ENCODE results near the gene MCOLN1. TPM values are rescaled to one million over a fixed set of nuclear protein-coding genes. Genes with fewer than 3 reads are reported as not detected.

The MCOLN1 gene
- total RNA-seq, 1 experiment from 2014 or later = 15.7 TPM

DNA sequence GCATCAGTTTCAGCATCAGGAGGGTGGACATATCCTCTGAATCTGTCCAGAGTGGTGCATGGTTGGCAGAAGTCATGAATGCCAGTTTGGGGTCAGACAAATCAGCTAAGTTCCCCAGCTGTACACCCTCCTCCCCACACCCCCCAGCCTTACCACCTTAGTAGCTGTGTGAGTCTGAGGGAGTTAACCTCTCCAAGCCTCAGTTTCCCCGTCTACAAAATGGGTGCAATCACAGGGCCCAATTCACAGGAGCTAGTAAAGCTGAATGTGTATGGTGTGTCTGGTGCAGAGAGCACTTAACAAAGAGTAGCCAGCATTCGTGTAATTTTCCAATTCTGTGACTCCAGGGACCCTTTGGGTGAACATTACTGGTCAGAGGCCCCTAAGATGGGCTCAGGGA lies 19.9 kb upstream of the MCOLN1 start:
- H3K23me2 ChIP-seq (ENCODE audit: insufficient read length, low read depth, low read length, poor library complexity, severe bottlenecking) = peaks cover 10% of the 10 kb centered on the region
- WGBS (ENCODE audit: extremely low coverage, insufficient read length, low lambda C conversion rate) = no CpG with 5 or more reads among the region's 2 CpGs
- no peak overlapping the region for H3K23ac ChIP-seq (ENCODE audit: insufficient read length, low read depth, low read length)
- H3K56ac ChIP-seq (ENCODE audit: insufficient read length, low read depth, low read length) = no peak overlapping the region
- H3K79me2 ChIP-seq (ENCODE audit: insufficient read depth, low read length) = no peaks in the 10 kb centered on the region
- no peaks in the 10 kb centered on the region for H4K20me1 ChIP-seq (ENCODE audit: control insufficient read depth, insufficient read depth, insufficient read length)
- H3K27ac ChIP-seq (ENCODE audit: insufficient read length, low read depth, low read length) = no peak overlapping the region
- no peak overlapping the region for H2BK12ac ChIP-seq (ENCODE audit: insufficient read length, low read depth, low read length)
- DNase-seq = no peak
- H2BK20ac ChIP-seq (ENCODE audit: low read depth, low read length, poor library complexity, severe bottlenecking) = no peak overlapping the region
- Mint-ChIP-seq H3K36me3 (ENCODE audit: insufficient read depth in 1 of 3, low read depth in 3 of 3) (no peaks in the 10 kb centered on the region), H3K9me3 (peaks cover 0 to 3% of the 10 kb centered on the region in 2 experiments; a peak in 1 of 5 replicates), H3K27ac (no peak overlapping the region), H3K4me3 (no peak overlapping the region), H3K4me1 (peaks cover 11 to 20% of the 10 kb centered on the region in 2 experiments), H3K27me3 (ENCODE audit: low read depth) (peaks cover 64% of the 10 kb centered on the region)
- H2BK5ac ChIP-seq (ENCODE audit: insufficient read length, low read length) = no peak overlapping the region
- no peak overlapping the region for H4K91ac ChIP-seq (ENCODE audit: insufficient read length, low read depth, low read length)
- H3K27me3 ChIP-seq (ENCODE audit: insufficient read depth, low read length) = peaks cover 3% of the 10 kb centered on the region; the same call in 1 of the 2 replicates
- no peak overlapping the region for H4K8ac ChIP-seq (replicated peaks; ENCODE audit: insufficient read length, low read depth, low read length)
- TF ChIP-seq, protein P1, sequence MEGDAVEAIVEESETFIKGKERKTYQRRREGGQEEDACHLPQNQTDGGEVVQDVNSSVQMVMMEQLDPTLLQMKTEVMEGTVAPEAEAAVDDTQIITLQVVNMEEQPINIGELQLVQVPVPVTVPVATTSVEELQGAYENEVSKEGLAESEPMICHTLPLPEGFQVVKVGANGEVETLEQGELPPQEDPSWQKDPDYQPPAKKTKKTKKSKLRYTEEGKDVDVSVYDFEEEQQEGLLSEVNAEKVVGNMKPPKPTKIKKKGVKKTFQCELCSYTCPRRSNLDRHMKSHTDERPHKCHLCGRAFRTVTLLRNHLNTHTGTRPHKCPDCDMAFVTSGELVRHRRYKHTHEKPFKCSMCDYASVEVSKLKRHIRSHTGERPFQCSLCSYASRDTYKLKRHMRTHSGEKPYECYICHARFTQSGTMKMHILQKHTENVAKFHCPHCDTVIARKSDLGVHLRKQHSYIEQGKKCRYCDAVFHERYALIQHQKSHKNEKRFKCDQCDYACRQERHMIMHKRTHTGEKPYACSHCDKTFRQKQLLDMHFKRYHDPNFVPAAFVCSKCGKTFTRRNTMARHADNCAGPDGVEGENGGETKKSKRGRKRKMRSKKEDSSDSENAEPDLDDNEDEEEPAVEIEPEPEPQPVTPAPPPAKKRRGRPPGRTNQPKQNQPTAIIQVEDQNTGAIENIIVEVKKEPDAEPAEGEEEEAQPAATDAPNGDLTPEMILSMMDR (conservative IDR thresholded peaks at IDR 0.05) = no peak
- H3K4me2 ChIP-seq (ENCODE audit: insufficient read depth, insufficient read length, low read length) = no peak overlapping the region
- H3K18ac ChIP-seq (ENCODE audit: insufficient read length, low read depth, low read length) = no peak overlapping the region
- H2AFZ ChIP-seq (ENCODE audit: low read length) = no peak overlapping the region
- H3K9me3 ChIP-seq (ENCODE audit: control insufficient read depth, low read depth, low read length) = no peaks in the 10 kb centered on the region
- no peak overlapping the region for H3K4ac ChIP-seq (ENCODE audit: low read depth, low read length)
- H3K9ac ChIP-seq (ENCODE audit: extremely low read depth, insufficient read length, low read length) = no peak overlapping the region
- H2AK5ac ChIP-seq (ENCODE audit: insufficient read length, low read length) = no peak overlapping the region
- H2BK15ac ChIP-seq (ENCODE audit: low read depth, low read length) = no peak overlapping the region
- H4K5ac ChIP-seq (ENCODE audit: insufficient read length, low read depth, low read length) = no peak overlapping the region
- H3K79me1 ChIP-seq (ENCODE audit: insufficient read depth, low read depth, low read length, poor library complexity, severe bottlenecking) = no peaks in the 10 kb centered on the region
- H3K4me1 ChIP-seq (ENCODE audit: insufficient read depth, low read length) = no peaks in the 10 kb centered on the region; the same call in 1 of the 2 replicates
- H3T11ph ChIP-seq (ENCODE audit: low read length) = no peak overlapping the region
- H3K14ac ChIP-seq (ENCODE audit: insufficient read depth, low read length) = no peak overlapping the region
- no peak overlapping the region for H2BK120ac ChIP-seq (ENCODE audit: low read depth, low read length, poor library complexity, severe bottlenecking)

Data from H9 (cell line).